Mesenchymal stem cell (in vitro differentiated cells and primary cell): ENCODE data around the gene RPL10A.
A peak's percentile ranks its signal among the peaks of the same experiment; 100 is the strongest.

ENCODE experiments used
- DNase-seq: peaks from one replicate; pipeline ENCODE4 v3.0.0-alpha.2; 2013
- H2AFZ ChIP-seq: one replicate; pipeline ENCODE4 v1.6.1; 2013; ENCODE audit warnings: low read depth, mild to moderate bottlenecking, control low read depth, inconsistent platforms, low read length, moderate library complexity
- H2AK5ac ChIP-seq: 2 replicates; pipeline ENCODE4 v1.6.1; 2013; ENCODE audit warnings: low read length, moderate library complexity, mild to moderate bottlenecking, inconsistent platforms; ENCODE audit not compliant: severe bottlenecking
- H2BK120ac ChIP-seq: one replicate; pipeline ENCODE4 v1.6.1; 2013; ENCODE audit warnings: low read depth, mild to moderate bottlenecking, inconsistent platforms, low read length, moderate library complexity
- H2BK12ac ChIP-seq, 2 experiments: one replicate each; pipeline ENCODE4 v1.6.1; 2013; ENCODE audit warnings: inconsistent platforms in 2 of 2, low read length in 2 of 2, mild to moderate bottlenecking in 2 of 2, moderate library complexity in 2 of 2, control low read depth in 1 of 2
- H2BK15ac ChIP-seq: one replicate; pipeline ENCODE4 v1.6.1; 2013; ENCODE audit warnings: mild to moderate bottlenecking, low read depth, inconsistent platforms; ENCODE audit not compliant: poor library complexity, severe bottlenecking
- H2BK5ac ChIP-seq: 2 replicates; pipeline ENCODE4 v1.6.1; 2013; ENCODE audit warnings: low read depth, mild to moderate bottlenecking, low read length, control low read depth, inconsistent platforms; ENCODE audit not compliant: poor library complexity, severe bottlenecking
- H3K14ac ChIP-seq, 2 experiments: one replicate each; pipeline ENCODE4 v1.6.1; 2013; ENCODE audit warnings: inconsistent platforms in 2 of 2, low read length in 2 of 2, control low read depth in 1 of 2, mild to moderate bottlenecking in 1 of 2, moderate library complexity in 1 of 2
- H3K18ac ChIP-seq, 2 experiments: one replicate each; pipeline ENCODE4 v1.6.1; 2013; ENCODE audit warnings: inconsistent platforms in 2 of 2, low read length in 2 of 2, control low read depth in 1 of 2, low read depth in 1 of 2, mild to moderate bottlenecking in 1 of 2
- H3K23ac ChIP-seq, 2 experiments: one replicate each; pipeline ENCODE4 v1.6.1; 2013; ENCODE audit warnings: inconsistent platforms in 2 of 2, low read length in 2 of 2, mild to moderate bottlenecking in 2 of 2, moderate library complexity in 2 of 2, control low read depth in 1 of 2
- H3K27ac ChIP-seq: 2 replicates; pipeline ENCODE4 v1.5.1; 2013; ENCODE audit warnings: mild to moderate bottlenecking, moderate library complexity, low read length, control low read depth, inconsistent platforms; ENCODE audit not compliant: poor library complexity, severe bottlenecking
- H3K27me3 ChIP-seq, 2 experiments: 2 replicates each; pipeline versions ENCODE4 v1.6.1 to v1.7.0; 2013; ENCODE audit warnings: low read length in 2 of 2, mild to moderate bottlenecking in 2 of 2, moderate library complexity in 2 of 2, control low read depth in 1 of 2, inconsistent platforms in 1 of 2; ENCODE audit not compliant: control insufficient read depth in 1 of 2, insufficient read depth in 1 of 2
- H3K36me3 ChIP-seq, 2 experiments: 2 replicates each; pipeline versions ENCODE4 v1.6.1 to v1.7.0; 2013; ENCODE audit warnings: low read length in 2 of 2, control low read depth in 1 of 2, inconsistent platforms in 1 of 2, low read depth in 1 of 2, mild to moderate bottlenecking in 1 of 2; ENCODE audit not compliant: insufficient read depth in 2 of 2, control insufficient read depth in 1 of 2
- H3K4ac ChIP-seq, 2 experiments: one replicate each; pipeline ENCODE4 v1.6.1; 2013; ENCODE audit warnings: inconsistent platforms in 2 of 2, low read length in 2 of 2, mild to moderate bottlenecking in 2 of 2, moderate library complexity in 2 of 2, control low read depth in 1 of 2, low read depth in 1 of 2
- H3K4me1 ChIP-seq: 2 replicates; pipeline ENCODE4 v1.6.1; 2013; ENCODE audit warnings: low read depth, low read length, control low read depth; ENCODE audit not compliant: control insufficient read depth, insufficient read depth
- H3K4me2 ChIP-seq: 2 replicates; pipeline ENCODE4 v1.6.1; 2013; ENCODE audit warnings: low read length, mild to moderate bottlenecking, inconsistent platforms; ENCODE audit not compliant: poor library complexity, severe bottlenecking
- H3K4me3 ChIP-seq, 2 experiments: 2 replicates each; pipeline versions ENCODE4 v1.5.1 to v1.7.0; 2013; ENCODE audit warnings: low read length in 2 of 2, mild to moderate bottlenecking in 2 of 2, control low read depth in 1 of 2, low read depth in 1 of 2; ENCODE audit not compliant: insufficient read depth in 1 of 2
- H3K79me1 ChIP-seq: replicated peaks from 2 replicates; pipeline ENCODE4 v1.6.1; 2013; ENCODE audit warnings: mild to moderate bottlenecking, control low read depth, low read length, inconsistent platforms; ENCODE audit not compliant: poor library complexity, severe bottlenecking
- H3K9ac ChIP-seq: 2 replicates; pipeline ENCODE4 v1.7.0; 2013; ENCODE audit warnings: mild to moderate bottlenecking, low read length, moderate library complexity
- H3K9me3 ChIP-seq: 2 replicates; pipeline ENCODE4 v1.7.0; 2013; ENCODE audit warnings: mild to moderate bottlenecking, low read length; ENCODE audit not compliant: control insufficient read depth
- H4K8ac ChIP-seq: one replicate; pipeline ENCODE4 v1.6.1; 2013; ENCODE audit warnings: inconsistent platforms, mild to moderate bottlenecking, low read length, moderate library complexity
- H4K91ac ChIP-seq: one replicate; pipeline ENCODE4 v1.6.1; 2013; ENCODE audit warnings: mild to moderate bottlenecking, low read length, inconsistent platforms
- WGBS: methylation state at CpG from one replicate; pipeline ENCODE4 v1.1.7; 2013; ENCODE audit warnings: mixed read lengths; 5-methylcytosine and 5-hydroxymethylcytosine counted together

Gene RPL10A

DNA sequence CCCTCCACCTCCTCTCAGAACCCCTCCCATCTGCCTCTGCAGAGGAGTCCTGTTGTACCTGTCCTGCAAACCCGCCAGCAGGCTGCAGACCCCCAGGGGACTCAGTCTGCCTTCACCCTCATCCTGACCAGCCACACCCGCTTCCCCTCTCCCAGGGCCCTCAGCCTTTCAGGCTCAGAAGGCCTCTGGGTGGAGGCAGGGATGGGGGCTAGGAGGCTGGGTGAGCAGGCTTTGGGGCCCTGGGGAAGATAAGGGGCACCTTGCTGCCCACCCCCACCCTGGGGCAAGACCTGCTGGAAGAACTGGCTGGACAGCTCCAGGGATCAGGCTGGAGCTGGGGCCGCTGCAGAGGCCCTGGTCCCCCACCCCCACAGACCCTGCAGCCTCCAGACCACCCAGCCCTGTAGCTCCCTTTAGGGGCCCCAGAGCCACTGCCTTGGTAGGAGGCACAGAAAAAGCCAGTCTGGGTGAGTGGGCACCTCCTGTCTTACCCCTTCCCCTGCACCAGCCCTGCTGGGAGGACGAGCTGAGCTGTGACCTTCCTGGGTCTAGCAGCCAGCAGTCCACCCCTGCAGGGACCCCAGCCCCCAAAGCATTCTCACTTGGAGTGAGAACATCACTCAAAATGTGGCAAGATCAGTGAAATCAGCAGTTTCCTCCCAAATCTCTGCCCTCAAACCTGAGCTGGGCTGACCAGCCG lies 23.5 kb downstream of the RPL10A start:
- Histone ChIP-seq H3K4me2 (peak overlapping the region; percentile 20), H2AK5ac (peak overlapping the region; percentile 86), H3K27ac (peak overlapping the region; percentile 87), H2BK120ac (peak overlapping the region; percentile 37), H3K9ac (no peak overlapping the region), H3K36me3 (peaks cover 0 to 12% of the 10 kb centered on the region in 2 experiments), H3K79me1 (peaks cover 1% of the 10 kb centered on the region), H3K18ac (peak overlapping the region; percentile 89 to 94), H2BK12ac (peak overlapping the region; percentile 67 to 85), H2AFZ (no peak overlapping the region), H3K27me3 (no peaks in the 10 kb centered on the region), H3K14ac (peak overlapping the region in 1 of 2 experiments; percentile 86), H2BK15ac (peak overlapping the region; percentile 84), H3K4me1 (peaks cover 76% of the 10 kb centered on the region), H4K8ac (peak overlapping the region; percentile 86), H3K4ac (peak overlapping the region; percentile 54 to 90), H2BK5ac (no peak overlapping the region), H4K91ac (peak overlapping the region; percentile 83), H3K23ac (no peak overlapping the region), H3K9me3 (no peaks in the 10 kb centered on the region), H3K4me3 (no peak overlapping the region)
- WGBS, result 33% methylated on average over 3 of the region's 5 CpGs
- no peak for DNase-seq

DNA sequence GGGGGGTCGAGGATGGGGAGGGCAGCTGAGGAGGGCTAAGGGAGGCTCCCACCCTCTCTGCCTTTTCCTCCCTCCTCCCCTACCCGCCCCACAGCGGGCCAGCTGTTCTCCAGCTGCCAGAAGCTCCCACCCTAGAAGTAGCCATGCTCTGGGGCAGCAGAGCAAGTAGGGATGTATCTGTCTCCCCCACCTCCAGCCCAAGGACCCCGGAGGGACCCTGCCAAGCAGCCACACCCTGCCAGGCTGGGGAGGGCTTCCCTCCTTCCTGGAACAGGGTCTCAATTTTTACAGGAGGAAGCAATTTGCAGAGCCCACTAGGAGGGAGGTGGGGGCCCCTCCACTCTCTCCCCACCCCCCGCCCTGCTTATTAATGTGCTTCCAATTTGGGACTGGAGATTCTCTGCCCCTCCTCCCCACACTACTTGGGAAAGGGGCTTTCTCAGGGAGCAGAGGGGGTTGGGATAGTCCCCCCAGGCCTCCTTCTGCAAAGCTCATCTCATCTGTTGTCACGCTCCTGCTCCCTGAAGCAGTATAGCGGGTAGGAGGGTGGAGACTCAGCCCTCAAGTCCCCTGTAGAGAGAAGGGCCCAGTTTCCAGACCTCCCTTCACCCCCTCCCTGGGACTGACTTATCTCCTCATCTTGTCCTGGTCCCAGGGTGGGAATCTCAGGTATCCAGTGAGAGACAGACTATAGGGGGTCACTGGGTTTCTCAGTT lies 24.2 kb downstream of the RPL10A start:
- no peaks in the 10 kb centered on the region for H3K79me1 ChIP-seq
- WGBS, result 33% methylated on average over 5 of the region's 7 CpGs
- H4K91ac ChIP-seq, result peak overlapping the region; percentile 83
- no peak overlapping the region for H3K9ac ChIP-seq
- H3K4me1 ChIP-seq, result peaks cover 72% of the 10 kb centered on the region
- H2BK120ac ChIP-seq, result peak overlapping the region; percentile 37
- H3K18ac ChIP-seq, result peak overlapping the region; percentile 89 to 94
- peak overlapping the region; percentile 3 for H3K4me2 ChIP-seq
- no peaks in the 10 kb centered on the region for H3K9me3 ChIP-seq
- no peak for DNase-seq
- H2AK5ac ChIP-seq, result peak overlapping the region; percentile 86
- no peak overlapping the region for H2AFZ ChIP-seq
- H3K27ac ChIP-seq, result peak overlapping the region; percentile 10
- H3K4ac ChIP-seq, result peak overlapping the region; percentile 60 to 90
- no peak overlapping the region for H3K4me3 ChIP-seq
- H3K23ac ChIP-seq, result no peak overlapping the region
- H2BK5ac ChIP-seq, result no peak overlapping the region
- no peak overlapping the region for H4K8ac ChIP-seq
- H3K27me3 ChIP-seq, result no peaks in the 10 kb centered on the region
- peak overlapping the region in 1 of 2 experiments; percentile 80 for H3K14ac ChIP-seq
- peak overlapping the region; percentile 67 to 79 for H2BK12ac ChIP-seq
- H3K36me3 ChIP-seq, result peaks cover 0 to 12% of the 10 kb centered on the region in 2 experiments
- H2BK15ac ChIP-seq, result peak overlapping the region; percentile 67

DNA sequence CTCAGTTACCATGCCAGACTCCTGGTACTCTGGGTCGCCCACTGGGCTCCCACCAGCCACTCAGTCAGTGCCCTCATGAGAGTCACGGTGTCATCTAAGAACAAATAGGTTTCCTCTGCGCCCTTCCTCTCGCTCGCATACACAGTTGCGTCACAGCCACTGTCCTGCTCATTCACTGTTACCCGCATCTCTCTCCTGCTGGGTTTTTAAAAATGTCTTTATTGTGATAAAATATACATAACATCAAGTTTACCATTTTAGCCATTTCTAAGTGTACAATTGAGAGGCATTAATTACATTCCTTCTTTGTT lies 24.7 kb downstream of the RPL10A start:
- WGBS, result 68% methylated on average over 2 of the region's 7 CpGs
- H3K9me3 ChIP-seq, result no peaks in the 10 kb centered on the region
- no peak overlapping the region for H3K14ac ChIP-seq
- no peak overlapping the region for H2AFZ ChIP-seq
- H4K8ac ChIP-seq, result no peak overlapping the region
- no peak overlapping the region for H3K23ac ChIP-seq
- DNase-seq, result no peak
- no peaks in the 10 kb centered on the region for H3K79me1 ChIP-seq
- H3K27me3 ChIP-seq, result no peaks in the 10 kb centered on the region
- no peak overlapping the region for H2BK120ac ChIP-seq
- no peak overlapping the region for H2BK5ac ChIP-seq
- H3K27ac ChIP-seq, result no peak overlapping the region
- peak overlapping the region; percentile 67 for H2BK15ac ChIP-seq
- H3K4me2 ChIP-seq, result no peak overlapping the region
- no peak overlapping the region for H3K9ac ChIP-seq
- peak overlapping the region; percentile 55 to 94 for H3K18ac ChIP-seq
- H2BK12ac ChIP-seq, result no peak overlapping the region
- H3K4ac ChIP-seq, result peak overlapping the region in 1 of 2 experiments; percentile 60
- no peak overlapping the region for H4K91ac ChIP-seq
- H2AK5ac ChIP-seq, result peak overlapping the region; percentile 86
- H3K36me3 ChIP-seq, result peaks cover 0 to 12% of the 10 kb centered on the region in 2 experiments
- H3K4me1 ChIP-seq, result peaks cover 68% of the 10 kb centered on the region
- no peak overlapping the region for H3K4me3 ChIP-seq

DNA sequence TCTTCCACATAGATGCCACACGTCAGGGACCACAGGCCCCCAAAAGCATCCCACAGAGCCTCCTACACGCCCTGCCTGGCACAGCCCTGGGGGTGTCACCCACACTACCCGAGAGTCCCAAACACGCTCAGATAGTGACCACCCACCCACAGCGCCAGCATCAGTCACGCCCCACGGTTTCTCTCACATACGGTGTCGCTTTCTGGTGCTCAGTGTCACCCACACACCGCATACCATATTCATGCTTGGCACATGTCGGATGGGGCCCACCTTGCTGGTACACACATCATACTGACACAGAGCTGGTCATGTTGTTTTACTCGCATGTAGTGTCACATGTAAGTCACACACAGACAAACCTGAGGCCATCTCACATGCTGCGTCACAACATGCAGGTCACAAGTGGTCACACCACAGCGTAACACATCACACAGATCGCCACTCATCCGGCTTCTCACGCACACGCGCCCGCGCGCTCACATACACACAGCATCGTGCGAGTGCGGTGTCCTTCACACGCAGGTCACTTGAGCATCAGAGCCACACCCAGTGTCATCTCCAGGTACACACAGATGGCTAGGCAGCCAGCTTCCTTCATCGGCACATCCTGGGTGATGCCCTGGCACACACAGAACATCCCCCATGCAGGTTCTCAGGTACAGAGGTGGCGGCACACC lies 25.2 kb downstream of the RPL10A start:
- Histone ChIP-seq H2BK12ac (peak overlapping the region in 1 of 2 experiments; percentile 55), H3K4me1 (peaks cover 68% of the 10 kb centered on the region), H3K4me2 (peak overlapping the region; percentile 19), H3K27ac (no peak overlapping the region), H3K14ac (peak overlapping the region in 1 of 2 experiments; percentile 45), H2BK5ac (no peak overlapping the region), H3K4ac (peak overlapping the region; percentile 7 to 29), H3K9me3 (no peaks in the 10 kb centered on the region), H3K23ac (no peak overlapping the region), H3K4me3 (peak overlapping the region in 1 of 2 experiments; percentile 40), H2AK5ac (no peak overlapping the region), H2AFZ (no peak overlapping the region), H3K18ac (peak overlapping the region; percentile 11 to 40), H3K79me1 (peaks cover 4% of the 10 kb centered on the region), H2BK120ac (no peak overlapping the region), H3K36me3 (peaks cover 0 to 12% of the 10 kb centered on the region in 2 experiments), H3K27me3 (no peaks in the 10 kb centered on the region), H2BK15ac (no peak overlapping the region), H3K9ac (no peak overlapping the region), H4K8ac (no peak overlapping the region), H4K91ac (peak overlapping the region; percentile 29)
- WGBS, result 93% methylated on average over 28 of the region's 28 CpGs
- no peak for DNase-seq
